Measurements from ENCODE around the gene SPATS2. TPM values are rescaled to one million over a fixed set of nuclear protein-coding genes. Genes with fewer than 3 reads are reported as not detected.

Gene SPATS2
- total RNA-seq, 6 experiments from 2014 or later: 33.4 to 64.4 (median 50.9) TPM

DNA sequence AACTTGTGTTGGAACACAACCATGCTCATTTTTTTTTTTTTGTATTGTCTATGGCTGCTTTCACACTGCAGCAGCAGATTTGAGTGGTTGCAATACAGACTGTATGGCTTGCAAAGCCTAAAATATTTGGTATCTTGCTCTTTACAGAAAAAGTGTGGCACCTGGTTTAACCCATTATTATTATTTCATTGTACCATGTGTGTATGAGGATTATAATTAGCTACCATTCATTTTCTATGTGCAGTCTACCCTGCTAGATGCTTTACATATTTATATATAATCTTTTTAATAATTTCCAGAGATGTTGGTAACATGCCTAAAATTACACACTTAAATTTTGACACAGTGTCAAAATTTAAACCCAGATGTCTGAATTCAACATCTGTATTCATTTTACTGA, 37.7 kb downstream of the SPATS2 start:
- no peaks in the 10 kb centered on the region for H3K27me3 Mint-ChIP-seq (ENCODE audit: insufficient read depth)
- peaks cover 17% of the 10 kb centered on the region for H3K36me3 Mint-ChIP-seq (ENCODE audit: low read depth)
- H3K4me3 Mint-ChIP-seq: no peak overlapping the region
- no peak for DNase-seq
- TF ChIP-seq, protein P1, sequence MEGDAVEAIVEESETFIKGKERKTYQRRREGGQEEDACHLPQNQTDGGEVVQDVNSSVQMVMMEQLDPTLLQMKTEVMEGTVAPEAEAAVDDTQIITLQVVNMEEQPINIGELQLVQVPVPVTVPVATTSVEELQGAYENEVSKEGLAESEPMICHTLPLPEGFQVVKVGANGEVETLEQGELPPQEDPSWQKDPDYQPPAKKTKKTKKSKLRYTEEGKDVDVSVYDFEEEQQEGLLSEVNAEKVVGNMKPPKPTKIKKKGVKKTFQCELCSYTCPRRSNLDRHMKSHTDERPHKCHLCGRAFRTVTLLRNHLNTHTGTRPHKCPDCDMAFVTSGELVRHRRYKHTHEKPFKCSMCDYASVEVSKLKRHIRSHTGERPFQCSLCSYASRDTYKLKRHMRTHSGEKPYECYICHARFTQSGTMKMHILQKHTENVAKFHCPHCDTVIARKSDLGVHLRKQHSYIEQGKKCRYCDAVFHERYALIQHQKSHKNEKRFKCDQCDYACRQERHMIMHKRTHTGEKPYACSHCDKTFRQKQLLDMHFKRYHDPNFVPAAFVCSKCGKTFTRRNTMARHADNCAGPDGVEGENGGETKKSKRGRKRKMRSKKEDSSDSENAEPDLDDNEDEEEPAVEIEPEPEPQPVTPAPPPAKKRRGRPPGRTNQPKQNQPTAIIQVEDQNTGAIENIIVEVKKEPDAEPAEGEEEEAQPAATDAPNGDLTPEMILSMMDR (IDR thresholded peaks at IDR 0.05): no peak
- no peak overlapping the region for H3K27ac Mint-ChIP-seq
- no peaks in the 10 kb centered on the region for H3K9me3 Mint-ChIP-seq
- peaks cover 31% of the 10 kb centered on the region for H3K4me1 Mint-ChIP-seq (ENCODE audit: low read depth)

DNA sequence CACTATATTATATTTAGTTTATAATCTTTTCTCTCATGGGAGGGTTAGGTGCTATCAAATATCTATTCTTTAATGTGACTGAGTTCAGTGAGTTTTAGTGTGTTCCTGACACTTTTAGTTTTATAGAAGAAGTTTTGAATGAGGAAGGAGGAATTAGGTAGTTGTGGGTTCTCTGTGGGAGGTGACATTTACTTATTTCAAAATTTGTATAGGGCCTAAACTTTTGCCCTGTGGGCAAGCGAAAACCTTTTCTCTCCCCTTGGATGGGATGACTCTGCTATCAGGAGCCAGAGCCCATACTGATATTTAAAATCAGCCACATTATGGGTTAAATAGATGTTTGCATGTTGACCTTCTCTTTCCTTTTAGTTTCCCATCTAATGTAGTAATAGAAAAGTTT, 43.6 kb downstream of the SPATS2 start:
- no peak for DNase-seq
- Mint-ChIP-seq H3K27me3 (ENCODE audit: insufficient read depth) (no peaks in the 10 kb centered on the region), H3K9me3 (no peaks in the 10 kb centered on the region), H3K36me3 (ENCODE audit: low read depth) (peaks cover 27% of the 10 kb centered on the region), H3K4me3 (no peak overlapping the region), H3K4me1 (ENCODE audit: low read depth) (peaks cover 32% of the 10 kb centered on the region), H3K27ac (no peak overlapping the region)
- TF ChIP-seq, protein P1 (IDR thresholded peaks at IDR 0.05): no peak

DNA sequence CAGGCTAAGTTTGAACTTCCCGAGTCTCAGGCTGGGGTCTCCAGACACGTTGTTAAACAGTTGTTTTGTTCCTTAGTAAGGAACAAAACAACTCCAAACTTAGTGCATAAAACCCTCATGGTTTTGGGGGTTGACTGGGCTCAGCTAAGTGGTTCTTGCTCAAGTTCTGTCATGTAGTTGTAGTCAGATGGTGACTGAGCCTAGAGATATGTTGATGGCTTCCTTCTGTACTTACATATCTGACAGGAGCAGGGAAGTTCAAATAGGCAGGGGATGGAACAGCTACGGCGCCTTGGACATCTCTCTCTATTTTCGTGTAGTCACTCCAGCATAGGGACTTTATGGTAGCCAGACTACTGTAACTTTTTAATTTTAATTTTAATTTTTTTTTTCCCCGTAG, 45.7 kb downstream of the SPATS2 start:
- Mint-ChIP-seq H3K4me1 (ENCODE audit: low read depth) (peaks cover 40% of the 10 kb centered on the region), H3K27me3 (ENCODE audit: insufficient read depth) (0 out of 2 replicates have a peak, but pooled peaks cover 1% of the 10 kb centered on the region), H3K9me3 (no peaks in the 10 kb centered on the region), H3K27ac (no peak overlapping the region), H3K4me3 (no peak overlapping the region), H3K36me3 (ENCODE audit: low read depth) (peaks cover 20% of the 10 kb centered on the region)
- TF ChIP-seq, protein P1 (IDR thresholded peaks at IDR 0.05): no peak
- DNase-seq: no peak

DNA sequence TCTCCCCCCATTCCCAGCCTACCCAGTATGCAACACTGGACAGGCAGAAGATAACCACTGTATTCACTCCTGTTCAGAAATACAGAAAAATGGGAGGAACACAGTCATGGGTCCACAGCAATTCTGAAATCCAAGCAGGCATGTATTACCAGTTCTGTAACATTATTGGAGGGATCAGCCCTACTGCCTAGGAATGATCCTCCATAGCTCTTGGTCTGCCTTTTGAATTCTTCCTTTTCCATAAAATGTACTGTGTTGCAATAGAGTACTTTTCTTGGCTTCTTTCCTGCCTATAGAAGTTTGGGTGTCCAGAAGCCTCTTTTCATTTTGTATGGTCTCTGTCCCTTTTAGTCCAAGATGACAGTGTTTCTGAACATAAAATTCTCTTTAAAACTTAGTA, 46.5 kb downstream of the SPATS2 start:
- Mint-ChIP-seq H3K4me1 (ENCODE audit: low read depth) (peaks cover 44% of the 10 kb centered on the region), H3K4me3 (no peak overlapping the region), H3K27ac (peak overlapping the region; percentile 47), H3K36me3 (ENCODE audit: low read depth) (peaks cover 19% of the 10 kb centered on the region), H3K27me3 (ENCODE audit: insufficient read depth) (0 out of 2 replicates have a peak, but pooled peaks cover 1% of the 10 kb centered on the region), H3K9me3 (no peaks in the 10 kb centered on the region)
- DNase-seq: peak; percentile 3
- TF ChIP-seq, protein P1 (IDR thresholded peaks at IDR 0.05): no peak

DNA sequence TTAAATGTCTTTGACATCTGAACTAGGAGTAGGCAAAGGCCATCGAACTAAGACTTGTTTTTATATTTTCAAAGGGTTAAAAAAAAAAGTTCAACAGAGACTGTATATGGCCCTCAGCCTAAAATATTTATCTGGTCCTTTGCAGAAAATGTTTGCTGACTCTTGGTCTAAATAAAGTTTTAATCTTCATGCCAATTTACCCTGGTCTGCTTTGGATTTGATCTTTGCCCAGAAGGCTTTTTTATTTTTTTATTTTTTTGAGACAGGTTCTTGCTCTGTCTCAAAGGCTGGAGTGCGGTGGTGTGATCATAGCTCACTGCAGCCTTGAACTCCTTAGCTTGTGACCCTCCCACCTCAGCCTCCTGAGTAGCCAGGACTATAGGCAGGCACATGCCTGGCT, 47.1 kb downstream of the SPATS2 start:
- Mint-ChIP-seq H3K4me1 (ENCODE audit: low read depth) (peaks cover 49% of the 10 kb centered on the region), H3K9me3 (no peaks in the 10 kb centered on the region), H3K27ac (no peak overlapping the region), H3K27me3 (ENCODE audit: insufficient read depth) (0 out of 2 replicates have a peak, but pooled peaks cover 1% of the 10 kb centered on the region), H3K36me3 (ENCODE audit: low read depth) (peaks cover 14% of the 10 kb centered on the region; the same call in 1 of the 2 replicates), H3K4me3 (no peak overlapping the region)
- TF ChIP-seq, protein P1 (IDR thresholded peaks at IDR 0.05): no peak
- DNase-seq: no peak
